ENCODE results near the gene SPOP. TPM values are rescaled to one million over a fixed set of nuclear protein-coding genes. Genes with fewer than 3 reads are reported as not detected.

The SPOP gene
- total RNA-seq, 1 donor from 2014 or later, result 58.0 TPM

GRCh38 chr17:49708515-49709183 is 30.8 kb upstream of the SPOP start:
- H3K9me3 Mint-ChIP-seq (ENCODE audit: low read depth), result no peaks in the 10 kb centered on the region
- peak overlapping the region; percentile 94 for H3K4me3 Mint-ChIP-seq (ENCODE audit: low read depth)
- TF ChIP-seq CTCF (IDR thresholded peaks at IDR 0.05; ENCODE audit: unreplicated experiment), result no peak
- no peaks in the 10 kb centered on the region for H3K27me3 Mint-ChIP-seq
- DNase-seq (ENCODE audit: low spot score, unreplicated experiment), result no peak
- H3K27ac Mint-ChIP-seq, result peak overlapping the region; percentile 25
- H3K4me1 Mint-ChIP-seq (ENCODE audit: low read depth), result peaks cover 11% of the 10 kb centered on the region
- H3K36me3 Mint-ChIP-seq (ENCODE audit: insufficient read depth), result peaks cover 5% of the 10 kb centered on the region

- peak within 1 kb of the TSS; percentile 94 for H3K4me3 Mint-ChIP-seq (ENCODE audit: low read depth)
- no peaks in the 10 kb centered on the region for H3K27me3 Mint-ChIP-seq
- no peaks in the 10 kb centered on the region for H3K9me3 Mint-ChIP-seq (ENCODE audit: low read depth)
- peak; percentile 93 for DNase-seq (ENCODE audit: low spot score, unreplicated experiment)
- peak; percentile 80 for TF ChIP-seq CTCF (IDR thresholded peaks at IDR 0.05; ENCODE audit: unreplicated experiment)
- peaks cover 11% of the 10 kb centered on the region for H3K4me1 Mint-ChIP-seq (ENCODE audit: low read depth)
- peak within 1 kb of the TSS; percentile 100 for H3K27ac Mint-ChIP-seq
- H3K36me3 Mint-ChIP-seq (ENCODE audit: insufficient read depth), result peaks cover 6% of the 10 kb centered on the region
These were observed 30.0 kb upstream of the SPOP start, which contains the start of gene SLC35B1 for GRCh38 chr17:49707608-49708514. Gene SLC35B1 (minus strand): TSS chr17:49707964. CDS start chr17:49707833, 131 bp downstream.

GRCh38 chr17:49707246-49707607 is 29.3 kb upstream of the SPOP start:
- Mint-ChIP-seq H3K9me3 (ENCODE audit: low read depth) (no peaks in the 10 kb centered on the region), H3K27me3 (no peaks in the 10 kb centered on the region), H3K27ac (peak overlapping the region; percentile 100), H3K36me3 (ENCODE audit: insufficient read depth) (peaks cover 8% of the 10 kb centered on the region), H3K4me3 (ENCODE audit: low read depth) (peak overlapping the region; percentile 94), H3K4me1 (ENCODE audit: low read depth) (peaks cover 11% of the 10 kb centered on the region)
- no peak for DNase-seq (ENCODE audit: low spot score, unreplicated experiment)
- TF ChIP-seq CTCF (IDR thresholded peaks at IDR 0.05; ENCODE audit: unreplicated experiment), result no peak

GRCh38 chr17:49705254-49705653 is 27.4 kb upstream of the SPOP start:
- Mint-ChIP-seq H3K27me3 (no peaks in the 10 kb centered on the region), H3K27ac (peak overlapping the region; percentile 57), H3K36me3 (ENCODE audit: insufficient read depth) (peaks cover 16% of the 10 kb centered on the region), H3K4me1 (ENCODE audit: low read depth) (peaks cover 11% of the 10 kb centered on the region), H3K4me3 (ENCODE audit: low read depth) (peak overlapping the region; percentile 54), H3K9me3 (ENCODE audit: low read depth) (no peaks in the 10 kb centered on the region)
- TF ChIP-seq CTCF (IDR thresholded peaks at IDR 0.05; ENCODE audit: unreplicated experiment), result no peak
- no peak for DNase-seq (ENCODE audit: low spot score, unreplicated experiment)

GRCh38 chr17:49703557-49704277 is 25.8 kb upstream of the SPOP start:
- H3K27ac Mint-ChIP-seq, result no peak overlapping the region
- peaks cover 11% of the 10 kb centered on the region for H3K4me1 Mint-ChIP-seq (ENCODE audit: low read depth)
- DNase-seq (ENCODE audit: low spot score, unreplicated experiment), result no peak
- TF ChIP-seq CTCF (IDR thresholded peaks at IDR 0.05; ENCODE audit: unreplicated experiment), result peak; percentile 42
- peaks cover 19% of the 10 kb centered on the region for H3K36me3 Mint-ChIP-seq (ENCODE audit: insufficient read depth)
- no peak overlapping the region for H3K4me3 Mint-ChIP-seq (ENCODE audit: low read depth)
- H3K27me3 Mint-ChIP-seq, result no peaks in the 10 kb centered on the region
- H3K9me3 Mint-ChIP-seq (ENCODE audit: low read depth), result no peaks in the 10 kb centered on the region
